Stimulated activated CD4-positive, alpha-beta T cell treated with anti-CD3 and anti-CD28 coated beads, Interleukin-4, amount 100 ng/mL, for 1 hour (primary cell): ENCODE results near the gene SYNRG.
"Not testable (repeated sequence)": the region's sequence is repeated elsewhere in the genome, so short reads cannot be mapped to it uniquely, and the experiment has no call there.

Experiments
- DNase-seq: peaks from one replicate; pipeline ENCODE4 v3.0.0-alpha.2; 2020

Gene SYNRG

GRCh38 chr17:37541880-37542660, 67.1 kb downstream of the SYNRG start:
- DNase-seq, result no peak

- DNase-seq, result no peak
Observed at GRCh38 chr17:37538981-37539659, 70.1 kb downstream of the SYNRG start.

GRCh38 chr17:37535906-37536305, 73.3 kb downstream of the SYNRG start:
- no peak for DNase-seq

GRCh38 chr17:37532756-37533155, 76.5 kb downstream of the SYNRG start:
- no peak for DNase-seq

- DNase-seq, result no peak
Observed at GRCh38 chr17:37530420-37530819, 78.8 kb downstream of the SYNRG start.

- no peak for DNase-seq
Observed at GRCh38 chr17:37527249-37527851, 81.9 kb downstream of the SYNRG start.

GRCh38 chr17:37523715-37524219, 85.5 kb downstream of the SYNRG start:
- no peak for DNase-seq

GRCh38 chr17:37521821-37522220, 87.4 kb downstream of the SYNRG start:
- no peak for DNase-seq

GRCh38 chr17:37520174-37520573, 89.0 kb downstream of the SYNRG start:
- no peak for DNase-seq

- no peak for DNase-seq
Observed at GRCh38 chr17:37519251-37519985, 89.8 kb downstream of the SYNRG start.

GRCh38 chr17:37518826-37519225, 90.4 kb downstream of the SYNRG start:
- no peak for DNase-seq

- no peak for DNase-seq
Observed at GRCh38 chr17:37517881-37518280, 91.3 kb downstream of the SYNRG start.

GRCh38 chr17:37516127-37516571, 93.1 kb downstream of the SYNRG start:
- no peak for DNase-seq

GRCh38 chr17:37513711-37514110, 95.5 kb downstream of the SYNRG start:
- no peak for DNase-seq

- DNase-seq, result no peak
Observed at GRCh38 chr17:37512442-37513068, 96.7 kb downstream of the SYNRG start.

- DNase-seq, result not testable (repeated sequence)
Observed at GRCh38 chr17:37511642-37512041, 97.6 kb downstream of the SYNRG start.

- no peak for DNase-seq
Observed at GRCh38 chr17:37510056-37510455, 99.2 kb downstream of the SYNRG start.

GRCh38 chr17:37507111-37507510, 102.1 kb downstream of the SYNRG start:
- no peak for DNase-seq

GRCh38 chr17:37506678-37507077, 102.5 kb downstream of the SYNRG start:
- DNase-seq, result peak; percentile 4

- no peak for DNase-seq
Observed at GRCh38 chr17:37505333-37505732, 103.9 kb downstream of the SYNRG start.

- DNase-seq, result no peak
Observed at GRCh38 chr17:37503148-37503547, 106.1 kb downstream of the SYNRG start.
